ENCODE measurements around the gene ENTR1.
A peak's percentile ranks its signal among the peaks of the same experiment; 100 is the strongest.

The ENTR1 gene

GRCh38 chr9:136410500-136411287 is at the start of gene ENTR1, which contains the start of gene PMPCA:
Gene ENTR1 (minus strand): TSS chr9:136410614. CDS start chr9:136410397, 217 bp downstream.
Gene PMPCA (plus strand): TSS chr9:136410658. CDS start chr9:136410669, 11 bp downstream.
- DNase-seq = peak; percentile 89

GRCh38 chr9:136459425-136459824 is 49.0 kb upstream of the ENTR1 start:
- no peak for DNase-seq

GRCh38 chr9:136457326-136457725 is 46.9 kb upstream of the ENTR1 start:
- DNase-seq = no peak

- DNase-seq = no peak
Observed at GRCh38 chr9:136456258-136456657, 45.8 kb upstream of the ENTR1 start.

- DNase-seq = no peak
Observed at GRCh38 chr9:136455043-136456002, 44.9 kb upstream of the ENTR1 start.

GRCh38 chr9:136454026-136454796 is 43.8 kb upstream of the ENTR1 start:
- no peak for DNase-seq

- DNase-seq = no peak
Observed at GRCh38 chr9:136453326-136453725, 42.9 kb upstream of the ENTR1 start.

GRCh38 chr9:136451221-136451877 is 40.9 kb upstream of the ENTR1 start:
- no peak for DNase-seq

- no peak for DNase-seq
Observed at GRCh38 chr9:136448655-136449054, 38.2 kb upstream of the ENTR1 start.

GRCh38 chr9:136447173-136447778 is 36.9 kb upstream of the ENTR1 start:
- DNase-seq = no peak

- no peak for DNase-seq
Observed at GRCh38 chr9:136445799-136446198, 35.4 kb upstream of the ENTR1 start.

- DNase-seq = no peak
Observed at GRCh38 chr9:136444102-136444501, 33.7 kb upstream of the ENTR1 start.

- DNase-seq = no peak
Observed at GRCh38 chr9:136443687-136444086, 33.3 kb upstream of the ENTR1 start.

GRCh38 chr9:136443087-136443486 is 32.7 kb upstream of the ENTR1 start:
- DNase-seq = no peak

- no peak for DNase-seq
Observed at GRCh38 chr9:136442265-136442664, 31.9 kb upstream of the ENTR1 start.

GRCh38 chr9:136441681-136442245 is 31.3 kb upstream of the ENTR1 start:
- DNase-seq = no peak

- DNase-seq = no peak
Observed at GRCh38 chr9:136441191-136441680, 30.8 kb upstream of the ENTR1 start.

- peak; percentile 76 for DNase-seq
Observed at GRCh38 chr9:136439481-136440408, 29.3 kb upstream of the ENTR1 start, which contains the start of gene INPP5E. Gene INPP5E (minus strand): TSS chr9:136439845. CDS start chr9:136439419, 426 bp downstream.

GRCh38 chr9:136438548-136439480 is 28.4 kb upstream of the ENTR1 start:
- peak; percentile 52 for DNase-seq
